HCT116 (cell line): ENCODE data around the gene FGGY. TPM values are rescaled to one million over a fixed set of nuclear protein-coding genes. Genes with fewer than 3 reads are reported as not detected.
"Not testable (repeated sequence)": the region's sequence is repeated elsewhere in the genome, so short reads cannot be mapped to it uniquely, and the experiment has no call there.

Source experiments
- ATAC-seq: fragments of 200-7000 bp; cut with Tn5 transposase; 2 replicates; pipeline ENCODE4 v1.9.1; 2020; ENCODE audit warnings: mild to moderate bottlenecking, moderate library complexity
- BruUV-seq: library from RNA; stranded (reverse); fragments of 400-500 nt; replicated peaks from 2 replicates; lab custom pipeline; 2021; lab: Mats Ljungman, UMichigan
- CTCF ChIA-PET: fragments of 300-600 bp; sonication (Branson Sonifier 250); formaldehyde crosslinking; loops from one replicate; lab custom pipeline; 2021; ENCODE audit warnings: antibody characterized with exemption; lab: Charles Lee
- POLR2A ChIA-PET: fragments of 300-600, 350-600 bp; sonication (Branson Sonifier 250); formaldehyde crosslinking; loops from one replicate; lab custom pipeline; 2021; ENCODE audit warnings: antibody characterized with exemption; lab: Charles Lee
- RAD21 ChIA-PET, 2 experiments: fragments of 300-600 bp; sonication (Branson Sonifier 250); formaldehyde crosslinking; loops; one replicate each; lab custom pipeline; 2023; ENCODE audit warnings: low total read pairs in 2 of 2; ENCODE audit not compliant: uncharacterized antibody in 2 of 2, unreplicated experiment in 2 of 2, low non-redundant PET in 1 of 2; lab: Charles Lee
- DNase-seq: peaks from one replicate; pipeline ENCODE4 v3.0.0-alpha.2; 2010; ENCODE audit warnings: low read depth, low spot score
- H2AFZ ChIP-seq: fragments of 200-600 bp; shearing (Covaris generic), sonication (generic); 2 replicates; pipeline ENCODE4 v1.6.1; 2017; ENCODE audit warnings: low read depth, mixed run types, mixed read lengths, antibody characterized with exemption, low read length; ENCODE audit not compliant: poor library complexity, severe bottlenecking
- H3K27ac ChIP-seq: 2 replicates; pipeline ENCODE4 v1.5.1; 2012; ENCODE audit warnings: low read depth, low read length
- H3K27me3 ChIP-seq: fragments of 200-600 bp; sonication (generic); 2 replicates; pipeline ENCODE4 v1.6.1; 2016; ENCODE audit warnings: mixed run types, low read length, mixed read lengths; ENCODE audit not compliant: insufficient read depth
- H3K36me3 ChIP-seq, 2 experiments: fragments of 200-500 bp in 1 of 2; fragments of 200-600 bp in 1 of 2; sonication (Bioruptor generic) in 1 of 2; sonication (generic) in 1 of 2; 2 replicates each; pipeline versions ENCODE4 v1.5.1 to v1.6.1; 2014 to 2016; ENCODE audit warnings: low read length in 2 of 2, inconsistent platforms in 1 of 2, mixed read lengths in 1 of 2, mixed run types in 1 of 2; ENCODE audit not compliant: insufficient read depth in 2 of 2, control insufficient read depth in 1 of 2
- H3K4me1 ChIP-seq, 2 experiments: fragments of 200-600 bp in 1 of 2; sonication (generic) in 1 of 2; 2 replicates each; pipeline versions ENCODE4 v1.5.1 to v1.6.1; 2012 to 2017; ENCODE audit warnings: low read length in 2 of 2, inconsistent platforms in 1 of 2, mild to moderate bottlenecking in 1 of 2, mixed read lengths in 1 of 2, mixed run types in 1 of 2, moderate library complexity in 1 of 2; ENCODE audit not compliant: insufficient read depth in 2 of 2, control insufficient read depth in 1 of 2
- H3K4me2 ChIP-seq: fragments of 200-600 bp; sonication (generic); 2 replicates; pipeline ENCODE4 v1.6.1; 2017; ENCODE audit warnings: mixed run types, low read length, mixed read lengths
- H3K4me3 ChIP-seq, 2 experiments: fragments of 200-600 bp in 1 of 2; sonication (generic) in 1 of 2; replicated peaks in 1 of 2; 2 replicates each; pipeline ENCODE4 v1.5.1; 2011 to 2016; ENCODE audit warnings: low read length in 2 of 2, control low read depth in 1 of 2, low read depth in 1 of 2, mild to moderate bottlenecking in 1 of 2, mixed read lengths in 1 of 2, mixed run types in 1 of 2
- H3K79me2 ChIP-seq: fragments of 200-600 bp; sonication (generic); 2 replicates; pipeline ENCODE4 v1.6.1; 2017; ENCODE audit warnings: mild to moderate bottlenecking, mixed run types, low read length, moderate library complexity, mixed read lengths; ENCODE audit not compliant: insufficient read depth
- H3K9ac ChIP-seq: fragments of 200-600 bp; sonication (generic); 2 replicates; pipeline ENCODE4 v1.6.1; 2016; ENCODE audit warnings: low read length, mixed read lengths
- H3K9me2 ChIP-seq: fragments of 200-600 bp; sonication (generic), shearing (Covaris generic); 2 replicates; pipeline ENCODE4 v1.6.1; 2017; ENCODE audit warnings: mixed run types, mild to moderate bottlenecking, moderate library complexity; ENCODE audit not compliant: insufficient read depth
- H3K9me3 ChIP-seq, 2 experiments: fragments of 200-500 bp in 1 of 2; fragments of 200-600 bp in 1 of 2; sonication (Bioruptor generic) in 1 of 2; sonication (generic) in 1 of 2; 2 replicates each; pipeline ENCODE4 v1.6.1; 2014 to 2017; ENCODE audit warnings: low read length in 2 of 2, mixed read lengths in 2 of 2, inconsistent platforms in 1 of 2, low read depth in 1 of 2, mild to moderate bottlenecking in 1 of 2, mixed run types in 1 of 2, moderate library complexity in 1 of 2; ENCODE audit not compliant: control insufficient read depth in 1 of 2, insufficient read depth in 1 of 2
- H4K20me1 ChIP-seq: fragments of 200-600 bp; sonication (generic), shearing (Covaris generic); 2 replicates; pipeline ENCODE4 v1.6.1; 2017; ENCODE audit warnings: mixed run types, mild to moderate bottlenecking, moderate library complexity; ENCODE audit not compliant: insufficient read depth
- RAD21 ChIP-seq: IDR thresholded peaks from 2 replicates; pipeline ENCODE4 v1.6.1; 2012; ENCODE audit warnings: low read depth, mild to moderate bottlenecking
- YY1 ChIP-seq: IDR thresholded peaks from 2 replicates; pipeline ENCODE4 v1.6.1; 2011; ENCODE audit warnings: low read length, low read depth, moderate library complexity, mild to moderate bottlenecking; ENCODE audit not compliant: insufficient replicate concordance; ENCODE audit errors: extremely low read depth
- ZFX ChIP-seq: fragments of 450-650 bp; IDR thresholded peaks from 2 replicates; pipeline ENCODE4 v1.6.1; 2017
- intact Hi-C: fragments of 100-400 bp; cut with micrococcal nuclease; formaldehyde crosslinking; loops from 2 replicates; pipeline ENCODE4 v1.10.0; 2022
- total RNA-seq: library from RNA; stranded (reverse); gene quantifications from one replicate; pipeline ENCODE4 v1.2.1, GENCODE V29; 2021; ENCODE audit not compliant: unreplicated experiment

Gene FGGY
- total RNA-seq, 1 experiment from 2014 or later = 10.6 TPM

DNA sequence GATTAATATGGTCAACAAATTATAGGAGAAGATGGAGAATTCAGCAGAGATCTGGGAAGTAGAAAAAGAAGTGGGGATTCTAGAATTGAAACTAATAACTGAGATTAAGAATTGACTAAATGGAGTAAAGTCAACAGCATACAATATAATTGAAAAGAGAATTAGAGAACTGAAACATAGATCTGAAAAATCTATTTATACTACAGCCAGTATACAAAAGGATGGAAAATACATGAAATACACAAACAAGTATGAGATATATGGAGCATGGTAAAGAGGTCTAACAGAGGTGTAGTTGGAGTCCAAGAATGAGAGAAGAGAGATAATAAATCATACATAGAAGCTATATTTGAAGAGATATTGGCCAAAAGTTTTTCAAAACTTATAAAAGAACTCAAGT, 235.2 kb downstream of the FGGY start (continued):
- no peak for TF ChIP-seq YY1

- H3K4me1 ChIP-seq, H3K9me2 ChIP-seq, BruUV-seq, POLR2A ChIA-PET, H3K79me2 ChIP-seq, intact Hi-C loops, H3K36me3 ChIP-seq, RAD21 ChIA-PET, H3K4me3 ChIP-seq, H3K27me3 ChIP-seq, H3K27ac ChIP-seq, ATAC-seq, H3K4me2 ChIP-seq, H3K9ac ChIP-seq, H4K20me1 ChIP-seq, H2AFZ ChIP-seq, CTCF ChIA-PET, DNase-seq, H3K9me3 ChIP-seq: not testable (repeated sequence)
Observed at GRCh38 chr1:59538476-59538875, 241.6 kb downstream of the FGGY start.

DNA sequence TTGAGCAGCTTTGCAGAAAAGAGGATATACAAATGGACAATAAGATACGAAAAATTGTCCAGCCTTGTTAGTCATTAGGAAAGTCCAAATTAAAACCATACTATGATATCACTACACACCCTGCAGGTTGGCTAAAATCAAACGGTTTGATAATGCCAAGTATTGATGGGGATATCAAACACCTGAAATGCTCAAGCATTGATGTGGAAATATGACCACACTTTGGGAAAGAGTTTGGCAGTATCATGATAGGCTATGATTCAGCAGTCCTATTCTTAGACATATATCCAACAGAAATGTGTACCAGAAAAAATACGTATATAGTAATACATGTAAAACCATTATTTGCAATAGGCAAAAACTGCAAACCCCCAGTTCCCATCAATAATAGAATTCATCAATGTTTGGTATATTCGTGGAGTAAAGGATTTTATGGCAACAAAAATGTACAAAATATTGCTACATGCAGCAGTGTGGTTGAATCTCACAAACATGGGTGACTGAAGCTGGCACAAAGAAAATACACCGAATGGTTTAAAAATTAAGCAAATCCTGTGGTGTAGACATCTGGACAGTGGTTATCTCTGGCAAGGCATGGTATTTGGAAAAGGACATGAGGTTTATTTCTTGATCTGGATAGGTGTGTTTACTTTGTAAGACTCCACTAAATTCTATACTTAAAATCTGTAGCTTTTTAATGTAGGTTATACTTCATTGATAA, 243.2 kb downstream of the FGGY start:
- BruUV-seq = no TSS peak
- RAD21 ChIA-PET = no interaction called here
- ATAC-seq = no peak
- H3K9me2 ChIP-seq = no peaks in the 10 kb centered on the region
- H3K27ac ChIP-seq = no peak overlapping the region
- POLR2A ChIA-PET = no interaction called here
- H3K4me1 ChIP-seq = no peaks in the 10 kb centered on the region
- H3K27me3 ChIP-seq = no peaks in the 10 kb centered on the region
- no peaks in the 10 kb centered on the region for H4K20me1 ChIP-seq
- intact Hi-C loops = no loop called here
- H3K4me3 ChIP-seq = no peak overlapping the region
- no peaks in the 10 kb centered on the region for H3K79me2 ChIP-seq
- no peak overlapping the region for H2AFZ ChIP-seq
- H3K4me2 ChIP-seq = no peak overlapping the region
- H3K36me3 ChIP-seq = no peaks in the 10 kb centered on the region
- no peaks in the 10 kb centered on the region for H3K9me3 ChIP-seq
- H3K9ac ChIP-seq = no peak overlapping the region
- TF ChIP-seq ZFX = no peak
- peak; percentile 18; the same call in 1 of the 2 replicates for TF ChIP-seq RAD21
- TF ChIP-seq, all 23 proteins: peak for 1
- no peak for DNase-seq
- CTCF ChIA-PET = no interaction called here
